NOMO-1 (cell line): ENCODE results near the gene UQCRH.
"Not testable (repeated sequence)": the region's sequence is repeated elsewhere in the genome, so short reads cannot be mapped to it uniquely, and the experiment has no call there.

Experiments
- DNase-seq, 2 experiments: peaks; one replicate each; lab custom pipeline; 2025; ENCODE audit not compliant: unreplicated experiment in 2 of 2; lab: John Stamatoyannopoulos, UW

The UQCRH gene

DNA sequence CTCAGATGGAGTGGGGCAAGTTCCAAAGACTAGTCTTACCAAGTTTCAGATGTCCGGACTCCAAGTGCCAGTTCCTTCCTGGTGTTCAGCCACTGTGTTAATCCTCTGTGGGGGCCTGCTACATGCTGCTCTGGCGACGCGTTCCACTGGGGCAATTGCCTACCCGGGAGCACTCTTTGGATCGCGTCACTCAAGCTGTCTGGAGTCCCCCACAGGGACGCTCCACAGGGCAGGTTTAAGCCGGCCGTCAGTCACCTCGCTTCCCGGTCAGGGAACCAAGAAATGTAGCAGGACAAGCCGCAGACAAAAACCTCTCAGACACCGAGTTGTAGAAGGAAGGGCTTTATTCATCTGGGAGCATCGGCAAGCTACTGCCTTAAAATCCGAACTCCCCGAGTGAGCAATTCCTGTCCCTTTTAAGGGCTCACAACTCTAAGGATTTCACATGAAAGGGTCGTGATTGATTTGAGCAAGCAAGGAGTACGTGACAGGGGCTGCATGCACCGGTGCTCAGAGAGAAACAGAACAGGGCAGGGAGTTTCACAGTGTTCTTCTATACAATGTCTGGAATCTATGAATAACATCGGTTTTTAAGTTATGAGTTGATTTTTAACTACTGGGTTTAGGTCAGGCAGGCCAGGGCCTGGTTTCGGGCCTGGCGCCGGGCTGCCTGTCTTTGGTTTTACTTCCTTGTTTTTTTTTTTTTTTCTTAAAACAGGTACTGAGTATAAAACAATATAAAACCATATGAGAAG lies 28.5 kb downstream of the UQCRH start:
- DNase-seq = peak in 1 of 2 experiments; percentile 34

DNA sequence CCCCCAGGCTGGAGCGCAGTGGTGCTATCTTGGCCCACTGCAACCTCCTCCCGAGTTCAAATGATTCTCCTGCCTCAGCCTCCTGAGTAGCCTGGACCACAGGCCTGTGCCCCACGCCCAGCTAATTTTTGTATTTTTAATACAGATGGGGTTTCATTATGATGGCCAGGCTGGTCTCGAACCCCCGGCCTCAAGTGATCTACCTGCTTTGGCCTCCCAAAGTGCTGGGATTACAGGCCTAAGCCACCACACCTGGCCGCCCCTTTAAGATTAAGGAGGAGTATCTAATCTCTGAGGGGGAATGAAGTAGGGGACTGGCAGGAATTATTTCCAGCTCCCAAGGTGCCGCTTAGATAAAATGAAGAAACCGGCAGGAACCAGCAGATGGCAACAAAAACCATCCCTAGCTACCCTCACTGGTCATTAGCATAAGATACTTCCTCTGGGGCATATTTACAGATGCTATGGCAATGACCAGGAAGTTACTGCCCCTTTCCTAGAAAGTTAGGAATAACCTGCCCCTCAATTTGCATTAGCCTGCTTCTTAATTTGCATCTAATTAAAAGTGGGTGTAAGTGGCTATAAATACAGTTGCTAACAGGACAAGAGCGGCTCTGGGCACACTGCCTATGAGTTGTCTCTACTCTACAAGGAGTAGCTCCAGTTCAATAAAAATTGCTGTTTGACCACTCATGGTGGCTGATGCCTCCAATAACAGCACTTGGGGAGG lies 30.0 kb downstream of the UQCRH start:
- peak; percentile 59 to 84 for DNase-seq

GRCh38 chr1:46334030-46334384 lies 30.5 kb downstream of the UQCRH start:
- no peak for DNase-seq

GRCh38 chr1:46335081-46335480 lies 31.6 kb downstream of the UQCRH start:
- DNase-seq = no peak

- not testable (repeated sequence) for DNase-seq
These were observed 33.9 kb downstream of the UQCRH start for GRCh38 chr1:46337409-46337808.

GRCh38 chr1:46340404-46341221 lies 37.1 kb downstream of the UQCRH start, which contains the start of gene NSUN4:
Gene NSUN4 (plus strand): TSS chr1:46340807. CDS start chr1:46340827, 20 bp downstream.
- DNase-seq = peak; percentile 82 to 83

DNA sequence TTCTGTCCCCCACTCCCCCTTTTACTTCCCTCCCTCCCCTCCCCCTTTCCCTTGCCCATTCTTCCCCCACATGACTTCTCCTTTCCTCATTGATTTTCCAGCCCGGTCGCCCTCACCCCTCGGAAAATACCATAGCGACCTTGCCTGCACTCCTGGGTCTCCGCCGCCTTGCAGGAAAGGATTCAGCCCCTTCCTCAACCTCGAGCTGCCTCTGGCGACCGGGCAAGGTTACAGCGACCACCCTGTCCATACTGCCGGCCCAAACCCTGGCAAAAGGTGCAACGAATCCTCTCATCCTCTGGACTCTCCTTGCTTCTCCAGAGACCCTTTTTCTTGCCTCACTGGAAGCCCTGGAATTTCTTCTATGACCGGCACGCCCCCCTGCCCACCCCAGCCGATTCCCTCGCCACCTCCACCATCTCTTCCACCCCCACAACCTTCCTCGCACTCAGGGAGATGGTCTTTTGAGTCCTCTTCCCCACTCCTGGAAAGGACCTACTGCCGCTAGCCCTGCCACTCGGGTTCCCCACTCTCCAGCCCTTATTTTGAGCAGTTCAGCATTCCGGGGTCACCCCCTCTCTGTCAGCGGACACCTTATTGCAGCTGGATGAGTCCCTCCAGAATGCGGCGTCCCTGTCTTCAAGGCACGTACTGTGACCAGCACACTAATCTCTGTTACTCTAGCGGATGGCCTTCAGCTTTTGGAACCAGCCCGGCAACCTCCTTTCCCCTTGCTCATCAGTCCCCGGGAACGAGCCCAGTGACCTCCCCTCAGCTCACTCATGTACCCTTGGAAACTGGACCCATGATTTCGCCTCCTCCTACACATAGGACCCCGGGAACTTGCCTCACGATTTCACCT lies 38.0 kb downstream of the UQCRH start:
- no peak for DNase-seq

- DNase-seq = no peak
These were observed 38.7 kb downstream of the UQCRH start for GRCh38 chr1:46342084-46342656.

- DNase-seq = no peak
These were observed 39.3 kb downstream of the UQCRH start for GRCh38 chr1:46342677-46343350.

DNA sequence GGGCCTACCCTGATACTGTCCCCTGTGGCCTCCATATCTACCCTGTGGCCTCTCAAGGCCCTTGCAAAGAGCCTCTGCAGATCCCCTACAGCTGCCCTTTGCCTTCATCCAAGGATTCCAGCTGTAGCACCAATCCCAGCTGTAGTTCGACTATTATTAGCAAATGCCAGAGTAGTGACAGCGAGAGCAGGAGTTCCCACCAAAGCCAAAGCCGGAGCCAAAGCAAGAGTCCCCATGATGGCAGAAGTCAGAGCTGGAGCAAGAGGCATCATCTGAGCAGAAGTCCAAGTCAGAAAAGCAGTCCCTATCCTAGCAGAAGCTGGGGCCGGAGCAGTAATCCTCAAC lies 39.8 kb downstream of the UQCRH start:
- DNase-seq = no peak

- DNase-seq = no peak
These were observed 40.2 kb downstream of the UQCRH start for GRCh38 chr1:46343705-46344104.

GRCh38 chr1:46344481-46344880 lies 41.0 kb downstream of the UQCRH start:
- no peak for DNase-seq

GRCh38 chr1:46345281-46345680 lies 41.8 kb downstream of the UQCRH start:
- no peak for DNase-seq

DNA sequence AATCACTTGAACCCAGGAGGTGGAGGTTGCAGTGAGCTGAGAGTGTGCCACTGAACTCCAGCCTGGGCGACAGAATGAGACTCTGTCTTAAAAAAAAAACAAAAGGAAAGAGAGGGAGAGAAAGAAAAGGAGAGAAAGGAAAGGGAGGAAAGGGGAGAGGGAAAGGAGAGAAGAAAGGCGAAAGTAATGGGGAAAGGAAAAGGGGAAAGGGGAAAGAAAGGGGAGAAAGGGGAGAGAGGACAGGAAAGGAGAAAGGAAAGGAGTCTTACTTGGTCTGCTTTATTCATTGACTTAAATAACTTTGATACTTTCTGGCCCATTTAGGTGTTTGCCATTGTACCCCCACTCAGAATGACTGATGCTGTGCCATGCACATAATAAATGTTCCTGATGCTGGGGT lies 48.9 kb downstream of the UQCRH start:
- DNase-seq = no peak

DNA sequence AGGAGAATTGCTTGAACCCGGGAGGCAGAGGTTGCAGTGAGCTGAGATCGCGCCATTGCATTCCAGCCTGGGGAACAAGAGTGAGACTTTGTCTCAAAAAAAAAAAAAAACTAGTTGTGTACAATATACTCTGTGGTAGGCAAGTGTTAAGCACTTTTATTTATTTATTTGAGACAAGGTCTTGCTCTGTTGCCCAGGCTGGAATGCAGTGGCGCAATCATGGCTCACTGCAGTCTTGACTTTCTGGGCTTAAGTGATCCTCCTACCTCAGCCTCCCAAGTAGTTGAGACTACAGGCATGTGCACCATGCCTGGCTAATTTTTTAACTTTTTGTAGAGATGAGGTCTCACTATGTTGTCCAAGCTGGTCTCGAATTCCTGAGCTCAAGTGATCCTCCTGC lies 52.4 kb downstream of the UQCRH start:
- not testable (repeated sequence) for DNase-seq

- DNase-seq = no peak
These were observed 58.7 kb downstream of the UQCRH start for GRCh38 chr1:46362158-46362557.

DNA sequence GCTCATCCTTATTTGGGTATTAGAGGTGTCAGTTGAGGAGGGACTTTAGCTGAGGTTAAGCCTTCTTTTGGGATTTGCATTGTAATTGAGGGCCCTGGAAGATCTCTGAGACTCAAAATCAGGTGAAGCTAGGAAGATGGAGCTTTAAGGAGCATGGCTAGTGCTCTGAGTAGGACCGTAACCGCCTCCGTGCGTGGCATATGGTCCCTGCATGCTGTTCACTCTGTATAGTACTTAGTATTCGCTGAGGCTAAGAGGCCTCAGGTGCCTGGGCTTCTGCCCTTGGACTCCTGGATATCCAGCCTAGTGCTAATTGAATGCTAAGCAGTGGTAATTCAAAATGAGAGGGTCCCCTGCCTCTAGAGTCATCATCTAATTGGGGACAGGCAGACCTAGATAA lies 59.6 kb downstream of the UQCRH start:
- no peak for DNase-seq

GRCh38 chr1:46364612-46365011 lies 61.1 kb downstream of the UQCRH start:
- no peak for DNase-seq

GRCh38 chr1:46365796-46366195 lies 62.3 kb downstream of the UQCRH start:
- not testable (repeated sequence) for DNase-seq
